Gastroesophageal sphincter (tissue), 4 donors: ENCODE results near the gene CKAP4. TPM values are rescaled to one million over a fixed set of nuclear protein-coding genes. Genes with fewer than 3 reads are reported as not detected.

ENCODE experiments used
- ATAC-seq: fragments of 150-250 bp; one replicate; pipeline ENCODE4 v1.9.1; 2016; ENCODE audit warnings: mild to moderate bottlenecking, moderate library complexity
- H3K27ac ChIP-seq, 4 donors: fragments of 200-600 bp; sonication (generic) in 3 of 4; 1 replicate in 3 of 4; 2 replicates in 1 of 4; pipeline ENCODE4 v1.5.1; 2016 to 2019
- H3K27me3 ChIP-seq: fragments of 200-600 bp; sonication (generic); one replicate; pipeline ENCODE4 v1.5.1; 2019
- H3K36me3 ChIP-seq, 2 donors: fragments of 200-600 bp; sonication (generic); one replicate each; pipeline ENCODE4 v1.5.1; 2019; ENCODE audit warnings: control low read depth in 1 of 2
- H3K4me1 ChIP-seq, 3 donors: fragments of 200-600 bp; sonication (generic); 1 replicate in 2 of 3; 2 replicates in 1 of 3; pipeline ENCODE4 v1.5.1; 2016 to 2019; ENCODE audit warnings: control low read depth in 2 of 3
- H3K4me3 ChIP-seq, 2 donors: fragments of 200-600 bp; sonication (generic); one replicate each; pipeline ENCODE4 v1.5.1; 2019; ENCODE audit warnings: mild to moderate bottlenecking in 1 of 2, moderate library complexity in 1 of 2
- H3K9me3 ChIP-seq, 3 donors: fragments of 200-600 bp; sonication (generic); one replicate each; pipeline ENCODE4 v1.5.1; 2017 to 2019; ENCODE audit warnings: control low read depth in 2 of 3
- CTCF ChIP-seq, 4 experiments: fragments of 200-600 bp in 2 of 4; fragments of 450-650 bp in 2 of 4; sonication (generic) in 1 of 4; IDR thresholded peaks; one replicate each; pipeline ENCODE4 v1.5.1; 2017 to 2019; ENCODE audit warnings: antibody characterized with exemption in 4 of 4, mild to moderate bottlenecking in 2 of 4, moderate library complexity in 2 of 4
- EP300 ChIP-seq: sonication (generic); formaldehyde crosslinking; IDR thresholded peaks from one replicate; pipeline ENCODE4 v1.6.1; 2017; ENCODE audit warnings: antibody characterized with exemption, mild to moderate bottlenecking
- POLR2A ChIP-seq, 2 donors: fragments of 450-650 bp; IDR thresholded peaks; one replicate each; pipeline ENCODE4 v1.6.1; 2017; ENCODE audit warnings: antibody characterized with exemption in 2 of 2, mild to moderate bottlenecking in 2 of 2, moderate library complexity in 1 of 2
- POLR2AphosphoS5 ChIP-seq: sonication (generic); formaldehyde crosslinking; IDR thresholded peaks from one replicate; pipeline ENCODE4 v1.6.1; 2017; ENCODE audit warnings: antibody characterized with exemption
- WGBS, 2 donors: methylation state at CpG; one replicate each; pipeline ENCODE4 v1.1.5; 2018; ENCODE audit warnings: low coverage in 1 of 2; 5-methylcytosine and 5-hydroxymethylcytosine counted together
- total RNA-seq, 4 donors: library from RNA; depleted of rRNA; stranded (reverse); fragments of >200 nt; gene quantifications; one replicate each; pipeline ENCODE4 v1.1.0, GENCODE V29; 2016

Gene CKAP4
- total RNA-seq, 4 donors from 2014 or later: 36.3 to 55.4 (median 42.9) TPM

- H3K9me3 ChIP-seq: no peaks in the 10 kb centered on the region
- peaks cover 5 to 64% (median 13%) of the 10 kb centered on the region in 3 donors for H3K4me1 ChIP-seq
- H3K36me3 ChIP-seq: peaks cover 0 to 24% of the 10 kb centered on the region in 2 donors
- TF ChIP-seq POLR2AphosphoS5 (peak; percentile 60), CTCF (IDR thresholded peaks at IDR 0.05) (no peak), EP300 (no peak), POLR2A (IDR thresholded peaks at IDR 0.05) (no peak)
- peak overlapping the region in 1 of 2 donors; percentile 96 for H3K4me3 ChIP-seq
- ATAC-seq: peak; percentile 15
- 48 to 57% methylated on average over 3 to 4 of the region's 12 CpGs for WGBS, 2 donors
- peak overlapping the region in 3 of 4 donors; percentile 95 to 100 (median 95) for H3K27ac ChIP-seq
- H3K27me3 ChIP-seq: no peaks in the 10 kb centered on the region
Observed at GRCh38 chr12:106245767-106246166, 2.1 kb downstream of the CKAP4 start.

- Histone ChIP-seq H3K27ac (peak overlapping the region in 1 of 4 donors; percentile 14), H3K36me3 (peaks cover 0 to 46% of the 10 kb centered on the region in 2 donors), H3K4me3 (no peak overlapping the region), H3K9me3 (no peaks in the 10 kb centered on the region), H3K4me1 (peaks cover 5 to 56% (median 13%) of the 10 kb centered on the region in 3 donors), H3K27me3 (no peaks in the 10 kb centered on the region)
- TF ChIP-seq EP300: no peak
- TF ChIP-seq CTCF (IDR thresholded peaks at IDR 0.05): no peak
- no peak for TF ChIP-seq POLR2A (IDR thresholded peaks at IDR 0.05)
- TF ChIP-seq POLR2AphosphoS5: no peak
- ATAC-seq: no peak
Observed at GRCh38 chr12:106243620-106244019, 4.2 kb downstream of the CKAP4 start.

GRCh38 chr12:106240821-106241220 lies 7.0 kb downstream of the CKAP4 start:
- no peaks in the 10 kb centered on the region for H3K9me3 ChIP-seq
- peaks cover under 1 to 54% (median 10%) of the 10 kb centered on the region in 3 donors for H3K4me1 ChIP-seq
- H3K4me3 ChIP-seq: no peak overlapping the region
- no peaks in the 10 kb centered on the region for H3K27me3 ChIP-seq
- peaks cover 0 to 53% of the 10 kb centered on the region in 2 donors for H3K36me3 ChIP-seq
- H3K27ac ChIP-seq: no peak overlapping the region
- no peak for ATAC-seq
- TF ChIP-seq CTCF (IDR thresholded peaks at IDR 0.05) (no peak), POLR2AphosphoS5 (no peak), EP300 (no peak), POLR2A (IDR thresholded peaks at IDR 0.05) (no peak)

GRCh38 chr12:106239951-106240335 lies 7.9 kb downstream of the CKAP4 start:
- Histone ChIP-seq H3K9me3 (no peaks in the 10 kb centered on the region), H3K27me3 (no peaks in the 10 kb centered on the region), H3K27ac (no peak overlapping the region), H3K4me3 (no peak overlapping the region), H3K36me3 (peaks cover 0 to 53% of the 10 kb centered on the region in 2 donors), H3K4me1 (peaks cover 0 to 45% (median 4%) of the 10 kb centered on the region in 3 donors)
- TF ChIP-seq EP300 (no peak), CTCF (IDR thresholded peaks at IDR 0.05) (no peak), POLR2AphosphoS5 (no peak), POLR2A (IDR thresholded peaks at IDR 0.05) (no peak)
- no peak for ATAC-seq
- WGBS, 2 donors: 90 to 92% methylated on average over 2 to 12 of the region's 12 CpGs

GRCh38 chr12:106239241-106239950 lies 8.4 kb downstream of the CKAP4 start:
- Histone ChIP-seq H3K27me3 (no peaks in the 10 kb centered on the region), H3K4me3 (no peak overlapping the region), H3K36me3 (peaks cover 0 to 53% of the 10 kb centered on the region in 2 donors), H3K4me1 (peaks cover 0 to 40% (median 0%) of the 10 kb centered on the region in 3 donors), H3K9me3 (no peaks in the 10 kb centered on the region), H3K27ac (no peak overlapping the region)
- TF ChIP-seq EP300: no peak
- no peak for TF ChIP-seq POLR2AphosphoS5
- TF ChIP-seq CTCF (IDR thresholded peaks at IDR 0.05): no peak
- TF ChIP-seq POLR2A (IDR thresholded peaks at IDR 0.05): no peak
- no peak for ATAC-seq
- WGBS, 2 donors: 79 to 100% methylated on average over 3 to 8 of the region's 37 CpGs
